K562 (cell line): ENCODE results near the gene SEC14L1.

Experiments
- ADNP ChIP-seq: fragments of 200-800 bp; sonication (Bioruptor generic); IDR thresholded peaks from 2 replicates; pipeline ENCODE4 v1.6.1; 2016; ENCODE audit warnings: missing genetic modification characterization, missing compliant biosample characterization
- KDM5B ChIP-seq: fragments of 200-600 bp; sonication (generic); IDR thresholded peaks from 2 replicates; pipeline ENCODE4 v1.6.1; 2012; ENCODE audit warnings: low read depth, mild to moderate bottlenecking, moderate library complexity, low read length, control low read depth, inconsistent platforms; ENCODE audit not compliant: insufficient replicate concordance
- POLR2A ChIP-seq: fragments of 450-650 bp; conservative IDR thresholded peaks from 2 replicates; pipeline ENCODE4 v1.6.1; 2016
- POLR2AphosphoS5 ChIP-seq: IDR thresholded peaks from 2 replicates; pipeline ENCODE4 v1.6.1; 2011; ENCODE audit warnings: mild to moderate bottlenecking, low read depth, low read length, moderate library complexity; ENCODE audit not compliant: control insufficient read depth, insufficient read depth
- RB1 ChIP-seq: fragments of 450-650 bp; IDR thresholded peaks from 2 replicates; pipeline ENCODE4 v1.6.1; 2017; ENCODE audit warnings: low read depth, mild to moderate bottlenecking
- TAF9B ChIP-seq: fragments of 450-650 bp; IDR thresholded peaks from 2 replicates; pipeline ENCODE4 v1.6.1; 2018; ENCODE audit warnings: mild to moderate bottlenecking; ENCODE audit not compliant: partially characterized antibody
- TEAD4 ChIP-seq, 2 experiments: sonication (generic) in 1 of 2; formaldehyde crosslinking in 1 of 2; IDR thresholded peaks; 2 replicates each; pipeline versions ENCODE4 v1.6.1 to v1.8.0; 2012 to 2022; ENCODE audit warnings: borderline replicate concordance in 1 of 2, inconsistent platforms in 1 of 2, low read length in 1 of 2, mild to moderate bottlenecking in 1 of 2, missing genetic modification reagents in 1 of 2
- ZBED1 ChIP-seq: IDR thresholded peaks from 2 replicates; pipeline ENCODE4 v1.6.1; 2014
- ZKSCAN1 ChIP-seq: fragments of 150-350 bp; IDR thresholded peaks from 2 replicates; pipeline ENCODE4 v1.6.1; 2016; ENCODE audit warnings: low read depth, low read length
- TF ChIP-seq, protein P1 (sequence below), 2 experiments: fragments of 200-800 bp in 1 of 2; sonication (Bioruptor generic) in 1 of 2; sonication (generic) in 1 of 2; formaldehyde crosslinking in 1 of 2; IDR thresholded peaks in 1 of 2; conservative IDR thresholded peaks in 1 of 2; 2 replicates each; pipeline versions ENCODE4 v1.5.0 to v1.6.1; 2016 to 2020; ENCODE audit warnings: missing compliant biosample characterization in 1 of 2, missing genetic modification characterization in 1 of 2, missing genetic modification reagents in 1 of 2
- TF ChIP-seq, protein P2 (sequence below), 3 experiments: IDR thresholded peaks in 2 of 3; conservative IDR thresholded peaks in 1 of 3; 2 replicates each; pipeline ENCODE4 v1.5.1; 2011 to 2012; ENCODE audit warnings: low read length in 3 of 3, mild to moderate bottlenecking in 3 of 3, control low read depth in 2 of 3, improper control_type of control experiment in 1 of 3, inconsistent platforms in 1 of 3, low read depth in 1 of 3, mixed read lengths in 1 of 3, moderate library complexity in 1 of 3; ENCODE audit not compliant: insufficient read depth in 2 of 3

DNA sequence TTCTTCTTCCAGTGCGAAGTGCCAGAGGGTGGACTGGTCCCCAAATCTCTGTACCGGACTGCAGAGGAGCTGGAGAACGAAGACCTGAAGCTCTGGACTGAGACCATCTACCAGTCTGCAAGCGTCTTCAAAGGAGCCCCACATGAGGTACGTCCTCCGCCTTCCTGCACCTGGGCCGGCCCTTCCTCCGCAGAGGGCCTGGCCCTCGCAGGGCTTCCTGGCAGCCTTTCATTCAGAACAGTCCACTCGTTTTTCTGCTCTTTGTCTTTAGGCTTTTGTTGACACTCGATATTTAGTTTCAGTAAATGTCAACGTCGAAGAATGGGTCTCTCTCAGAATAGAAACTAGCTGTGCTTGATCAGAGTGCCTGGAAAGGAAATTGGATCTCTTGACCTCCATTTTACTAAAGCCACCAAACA lies 68.6 kb downstream of the SEC14L1 start:
- TF ChIP-seq ADNP: no peak
- TF ChIP-seq TEAD4 (IDR thresholded peaks at IDR 0.05; ENCODE audit: low read length): no peak
- no peak for TF ChIP-seq TEAD4 (CRISPR knock-in tag; IDR thresholded peaks at IDR 0.05; ENCODE audit: borderline replicate concordance)
- no peak for TF ChIP-seq TAF9B
- TF ChIP-seq POLR2AphosphoS5: no peak
- no peak for TF ChIP-seq ZBED1
- TF ChIP-seq, protein P1, sequence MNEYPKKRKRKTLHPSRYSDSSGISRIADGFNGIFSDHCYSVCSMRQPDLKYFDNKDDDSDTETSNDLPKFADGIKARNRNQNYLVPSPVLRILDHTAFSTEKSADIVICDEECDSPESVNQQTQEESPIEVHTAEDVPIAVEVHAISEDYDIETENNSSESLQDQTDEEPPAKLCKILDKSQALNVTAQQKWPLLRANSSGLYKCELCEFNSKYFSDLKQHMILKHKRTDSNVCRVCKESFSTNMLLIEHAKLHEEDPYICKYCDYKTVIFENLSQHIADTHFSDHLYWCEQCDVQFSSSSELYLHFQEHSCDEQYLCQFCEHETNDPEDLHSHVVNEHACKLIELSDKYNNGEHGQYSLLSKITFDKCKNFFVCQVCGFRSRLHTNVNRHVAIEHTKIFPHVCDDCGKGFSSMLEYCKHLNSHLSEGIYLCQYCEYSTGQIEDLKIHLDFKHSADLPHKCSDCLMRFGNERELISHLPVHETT (CRISPR knock-in tag; conservative IDR thresholded peaks at IDR 0.05 in 1 of 2, IDR thresholded peaks at IDR 0.05 in 1 of 2): no peak
- TF ChIP-seq, protein P2, sequence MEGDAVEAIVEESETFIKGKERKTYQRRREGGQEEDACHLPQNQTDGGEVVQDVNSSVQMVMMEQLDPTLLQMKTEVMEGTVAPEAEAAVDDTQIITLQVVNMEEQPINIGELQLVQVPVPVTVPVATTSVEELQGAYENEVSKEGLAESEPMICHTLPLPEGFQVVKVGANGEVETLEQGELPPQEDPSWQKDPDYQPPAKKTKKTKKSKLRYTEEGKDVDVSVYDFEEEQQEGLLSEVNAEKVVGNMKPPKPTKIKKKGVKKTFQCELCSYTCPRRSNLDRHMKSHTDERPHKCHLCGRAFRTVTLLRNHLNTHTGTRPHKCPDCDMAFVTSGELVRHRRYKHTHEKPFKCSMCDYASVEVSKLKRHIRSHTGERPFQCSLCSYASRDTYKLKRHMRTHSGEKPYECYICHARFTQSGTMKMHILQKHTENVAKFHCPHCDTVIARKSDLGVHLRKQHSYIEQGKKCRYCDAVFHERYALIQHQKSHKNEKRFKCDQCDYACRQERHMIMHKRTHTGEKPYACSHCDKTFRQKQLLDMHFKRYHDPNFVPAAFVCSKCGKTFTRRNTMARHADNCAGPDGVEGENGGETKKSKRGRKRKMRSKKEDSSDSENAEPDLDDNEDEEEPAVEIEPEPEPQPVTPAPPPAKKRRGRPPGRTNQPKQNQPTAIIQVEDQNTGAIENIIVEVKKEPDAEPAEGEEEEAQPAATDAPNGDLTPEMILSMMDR (IDR thresholded peaks at IDR 0.05 in 2 of 3, conservative IDR thresholded peaks at IDR 0.05 in 1 of 3; ENCODE audit: insufficient read depth in 2 of 3, low read depth in 1 of 3, low read length in 3 of 3): no peak
- no peak for TF ChIP-seq RB1
- TF ChIP-seq ZKSCAN1: no peak
- TF ChIP-seq POLR2A: no peak
- TF ChIP-seq KDM5B: no peak
